K562 (cell line): ENCODE results near the gene SEC31A. TPM values are rescaled to one million over a fixed set of nuclear protein-coding genes. Genes with fewer than 3 reads are reported as not detected.

Experiments used
- ATF7 ChIP-seq: fragments of 450-650 bp; IDR thresholded peaks from 2 replicates; pipeline ENCODE4 v1.7.1; 2014; ENCODE audit warnings: mild to moderate bottlenecking, moderate library complexity
- CBFB ChIP-seq: sonication (generic); formaldehyde crosslinking; IDR thresholded peaks from 2 replicates; pipeline ENCODE4 v1.4.0; 2020; ENCODE audit warnings: mild to moderate bottlenecking, missing genetic modification reagents
- CREM ChIP-seq: IDR thresholded peaks from 2 replicates; pipeline ENCODE4 v1.6.1; 2014; ENCODE audit warnings: antibody characterized with exemption, low read depth
- CTCF ChIP-seq, 3 experiments: IDR thresholded peaks in 2 of 3; conservative IDR thresholded peaks in 1 of 3; 2 replicates each; pipeline ENCODE4 v1.5.1; 2011 to 2012; ENCODE audit warnings: low read length in 3 of 3, mild to moderate bottlenecking in 3 of 3, control low read depth in 2 of 3, improper control_type of control experiment in 1 of 3, inconsistent platforms in 1 of 3, low read depth in 1 of 3, mixed read lengths in 1 of 3, moderate library complexity in 1 of 3; ENCODE audit not compliant: insufficient read depth in 2 of 3
- EP300 ChIP-seq: IDR thresholded peaks from 2 replicates; pipeline ENCODE4 v1.6.1; 2012; ENCODE audit warnings: low read length, improper control_type of control experiment
- ETS2 ChIP-seq: IDR thresholded peaks from 2 replicates; pipeline ENCODE4 v1.6.1; 2016; ENCODE audit warnings: borderline replicate concordance, missing genetic modification characterization, mild to moderate bottlenecking, moderate library complexity, missing compliant biosample characterization; ENCODE audit not compliant: poor library complexity, severe bottlenecking
- KDM4B ChIP-seq, 2 experiments: fragments of 450-650 bp in 1 of 2; sonication (generic) in 1 of 2; IDR thresholded peaks; 2 replicates each; pipeline ENCODE4 v1.6.1; 2016 to 2017; ENCODE audit warnings: borderline replicate concordance in 2 of 2, antibody characterized with exemption in 1 of 2, low read depth in 1 of 2, mild to moderate bottlenecking in 1 of 2
- KDM5B ChIP-seq: fragments of 200-600 bp; sonication (generic); IDR thresholded peaks from 2 replicates; pipeline ENCODE4 v1.6.1; 2012; ENCODE audit warnings: low read depth, mild to moderate bottlenecking, moderate library complexity, low read length, control low read depth, inconsistent platforms; ENCODE audit not compliant: insufficient replicate concordance
- L3MBTL2 ChIP-seq: fragments of 450-650 bp; IDR thresholded peaks from 2 replicates; pipeline ENCODE4 v1.6.1; 2016; ENCODE audit warnings: mild to moderate bottlenecking, moderate library complexity
- LCOR ChIP-seq: sonication (generic); formaldehyde crosslinking; IDR thresholded peaks from 2 replicates; pipeline ENCODE4 v1.8.0; 2022; ENCODE audit warnings: mild to moderate bottlenecking, missing genetic modification reagents
- MEIS2 ChIP-seq: fragments of 450-650 bp; IDR thresholded peaks from 2 replicates; pipeline ENCODE4 v1.6.1; 2014; ENCODE audit warnings: mild to moderate bottlenecking; ENCODE audit not compliant: partially characterized antibody
- NFRKB ChIP-seq: fragments of 450-650 bp; IDR thresholded peaks from 2 replicates; pipeline ENCODE4 v1.6.1; 2016; ENCODE audit warnings: low read depth
- RHOXF2B ChIP-seq: fragments of 250-450 bp; sonication (Bioruptor Pico); conservative IDR thresholded peaks from 2 replicates; pipeline ENCODE4 v1.5.1; 2021
- SETDB1 ChIP-seq: IDR thresholded peaks from one replicate; pipeline ENCODE4 v1.6.1; 2012; ENCODE audit warnings: low read length, control low read depth, inconsistent platforms
- TCF7 ChIP-seq: sonication (generic); IDR thresholded peaks from 2 replicates; pipeline ENCODE4 v1.6.1; 2016; ENCODE audit warnings: antibody characterized with exemption, borderline replicate concordance
- TCF7L2 ChIP-seq: fragments of 150-350 bp; IDR thresholded peaks from 2 replicates; pipeline ENCODE4 v1.6.1; 2016; ENCODE audit warnings: low read depth, mild to moderate bottlenecking, low read length, moderate library complexity
- ZNF174 ChIP-seq: fragments of 250-450 bp; sonication (Bioruptor Pico); IDR thresholded peaks from 2 replicates; pipeline ENCODE4 v1.4.0; 2020; ENCODE audit warnings: mild to moderate bottlenecking
- ZNF197 ChIP-seq: fragments of 200-800 bp; sonication (Bioruptor generic); IDR thresholded peaks from 2 replicates; pipeline ENCODE4 v1.6.1; 2016; ENCODE audit warnings: low read depth, missing genetic modification characterization, missing compliant biosample characterization
- ZNF274 ChIP-seq: IDR thresholded peaks from 2 replicates; pipeline ENCODE4 v1.6.1; 2011; ENCODE audit warnings: low read depth, mild to moderate bottlenecking, low read length, moderate library complexity, borderline replicate concordance
- polyA plus RNA-seq, 8 experiments: library from polyadenylated mRNA; depleted of rRNA in 4 of 8; stranded (reverse) in 5 of 8; unstranded in 3 of 8; fragments of >200 nt; fragmentation: Nextera tagmentation in 2 of 8; fragmentation: Illumina TruSeq in 1 of 8; extraction: Ambion mirVana in 2 of 8; extraction: Trizol in 1 of 8; gene quantifications; 2 replicates each; pipeline versions ENCODE4 v1.2.1 to v1.2.3, GENCODE V29; 2011 to 2014; ENCODE audit warnings: inconsistent platforms in 1 of 8, missing spikeins in 1 of 8
- total RNA-seq, 7 experiments: library from RNA; depleted of rRNA in 6 of 7; stranded (reverse); fragments of >200 nt in 6 of 7; fragmentation: Illumina TruSeq in 2 of 7; extraction: Trizol in 2 of 7; gene quantifications; 2 replicates each; pipeline versions ENCODE4 v1.2.1 to v1.2.3, GENCODE V29; 2011 to 2021; ENCODE audit warnings: low replicate concordance in 1 of 7
- TF ChIP-seq, protein P1 (sequence below): fragments of 250-450 bp; sonication (Bioruptor Pico); IDR thresholded peaks from 2 replicates; pipeline ENCODE4 v1.4.0; 2020; ENCODE audit warnings: mild to moderate bottlenecking
- TF ChIP-seq, protein P2 (sequence below), 3 experiments: fragments of 200-800 bp in 1 of 3; fragments of 250-450 bp in 1 of 3; fragments of 450-650 bp in 1 of 3; sonication (Bioruptor Pico) in 1 of 3; sonication (Bioruptor generic) in 1 of 3; formaldehyde crosslinking in 1 of 3; IDR thresholded peaks; 2 replicates each; pipeline versions ENCODE4 v1.6.1 to v1.8.0; 2016 to 2022; ENCODE audit warnings: mild to moderate bottlenecking in 2 of 3, missing genetic modification characterization in 2 of 3, missing compliant biosample characterization in 1 of 3, moderate library complexity in 1 of 3

SEC31A gene
- total and polyA plus RNA-seq, 9 of the 15 experiments (the other 6 are each of a cell fraction or from before 2014, with no cell fraction given) = 78.9 to 241 (median 173) TPM

GRCh38 chr4:82890901-82891706 is at the start of gene SEC31A (continued):
- peak in 1 of 2 experiments; percentile 90; a peak in 2 of 4 replicates for TF ChIP-seq KDM4B (IDR thresholded peaks at IDR 0.05; ENCODE audit: borderline replicate concordance in 2 of 2, low read depth in 1 of 2)
- 0 out of 2 replicates have a peak, but pooled peaks have one; percentile 22 for TF ChIP-seq RHOXF2B
- no peak for TF ChIP-seq ZNF197 (CRISPR knock-in tag)
- TF ChIP-seq L3MBTL2 = peak; percentile 83
- TF ChIP-seq SETDB1 = peak; percentile 40
- TF ChIP-seq EP300 = peak; percentile 47
- peak; percentile 82; the same call in 1 of the 2 replicates for TF ChIP-seq LCOR (CRISPR knock-in tag)
- TF ChIP-seq, protein P1, sequence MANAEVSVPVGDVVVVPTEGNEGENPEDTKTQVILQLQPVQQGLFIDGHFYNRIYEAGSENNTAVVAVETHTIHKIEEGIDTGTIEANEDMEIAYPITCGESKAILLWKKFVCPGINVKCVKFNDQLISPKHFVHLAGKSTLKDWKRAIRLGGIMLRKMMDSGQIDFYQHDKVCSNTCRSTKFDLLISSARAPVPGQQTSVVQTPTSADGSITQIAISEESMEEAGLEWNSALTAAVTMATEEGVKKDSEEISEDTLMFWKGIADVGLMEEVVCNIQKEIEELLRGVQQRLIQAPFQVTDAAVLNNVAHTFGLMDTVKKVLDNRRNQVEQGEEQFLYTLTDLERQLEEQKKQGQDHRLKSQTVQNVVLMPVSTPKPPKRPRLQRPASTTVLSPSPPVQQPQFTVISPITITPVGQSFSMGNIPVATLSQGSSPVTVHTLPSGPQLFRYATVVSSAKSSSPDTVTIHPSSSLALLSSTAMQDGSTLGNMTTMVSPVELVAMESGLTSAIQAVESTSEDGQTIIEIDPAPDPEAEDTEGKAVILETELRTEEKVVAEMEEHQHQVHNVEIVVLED (CRISPR knock-in tag) = peak; percentile 92
- TF ChIP-seq CTCF (IDR thresholded peaks at IDR 0.05 in 2 of 3, conservative IDR thresholded peaks at IDR 0.05 in 1 of 3; ENCODE audit: insufficient read depth in 2 of 3, low read depth in 1 of 3, low read length in 3 of 3) = peak in 2 of 3 experiments; percentile 8 to 9; a peak in 1 of 6 replicates
- TF ChIP-seq ZNF274 = no peak
- TF ChIP-seq, protein P2, sequence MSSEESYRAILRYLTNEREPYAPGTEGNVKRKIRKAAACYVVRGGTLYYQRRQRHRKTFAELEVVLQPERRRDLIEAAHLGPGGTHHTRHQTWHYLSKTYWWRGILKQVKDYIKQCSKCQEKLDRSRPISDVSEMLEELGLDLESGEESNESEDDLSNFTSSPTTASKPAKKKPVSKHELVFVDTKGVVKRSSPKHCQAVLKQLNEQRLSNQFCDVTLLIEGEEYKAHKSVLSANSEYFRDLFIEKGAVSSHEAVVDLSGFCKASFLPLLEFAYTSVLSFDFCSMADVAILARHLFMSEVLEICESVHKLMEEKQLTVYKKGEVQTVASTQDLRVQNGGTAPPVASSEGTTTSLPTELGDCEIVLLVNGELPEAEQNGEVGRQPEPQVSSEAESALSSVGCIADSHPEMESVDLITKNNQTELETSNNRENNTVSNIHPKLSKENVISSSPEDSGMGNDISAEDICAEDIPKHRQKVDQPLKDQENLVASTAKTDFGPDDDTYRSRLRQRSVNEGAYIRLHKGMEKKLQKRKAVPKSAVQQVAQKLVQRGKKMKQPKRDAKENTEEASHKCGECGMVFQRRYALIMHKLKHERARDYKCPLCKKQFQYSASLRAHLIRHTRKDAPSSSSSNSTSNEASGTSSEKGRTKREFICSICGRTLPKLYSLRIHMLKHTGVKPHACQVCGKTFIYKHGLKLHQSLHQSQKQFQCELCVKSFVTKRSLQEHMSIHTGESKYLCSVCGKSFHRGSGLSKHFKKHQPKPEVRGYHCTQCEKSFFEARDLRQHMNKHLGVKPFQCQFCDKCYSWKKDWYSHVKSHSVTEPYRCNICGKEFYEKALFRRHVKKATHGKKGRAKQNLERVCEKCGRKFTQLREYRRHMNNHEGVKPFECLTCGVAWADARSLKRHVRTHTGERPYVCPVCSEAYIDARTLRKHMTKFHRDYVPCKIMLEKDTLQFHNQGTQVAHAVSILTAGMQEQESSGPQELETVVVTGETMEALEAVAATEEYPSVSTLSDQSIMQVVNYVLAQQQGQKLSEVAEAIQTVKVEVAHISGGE (CRISPR knock-in tag; IDR thresholded peaks at IDR 0.05) = peak in 1 of 3 experiments; percentile 87; a peak in 2 of 6 replicates
- no peak for TF ChIP-seq TCF7
- no peak for TF ChIP-seq MEIS2
- peak; percentile 99 for TF ChIP-seq CREM
- peak; percentile 97 for TF ChIP-seq CBFB (CRISPR knock-in tag)
- no peak for TF ChIP-seq ZNF174 (CRISPR knock-in tag)
- TF ChIP-seq TCF7L2 = no peak
- TF ChIP-seq NFRKB = peak; percentile 82; the same call in 1 of the 2 replicates
- peak; percentile 87 for TF ChIP-seq KDM5B
- TF ChIP-seq ATF7 = peak; percentile 78
- no peak for TF ChIP-seq ETS2
